Measurements from ENCODE around the gene CD248. TPM values are rescaled to one million over a fixed set of nuclear protein-coding genes. Genes with fewer than 3 reads are reported as not detected.
"Not testable (repeated sequence)": the region's sequence is repeated elsewhere in the genome, so short reads cannot be mapped to it uniquely, and the experiment has no call there.

The CD248 gene
- total RNA-seq, 2 experiments from 2014 or later, result 3.3 to 3.4 TPM

DNA sequence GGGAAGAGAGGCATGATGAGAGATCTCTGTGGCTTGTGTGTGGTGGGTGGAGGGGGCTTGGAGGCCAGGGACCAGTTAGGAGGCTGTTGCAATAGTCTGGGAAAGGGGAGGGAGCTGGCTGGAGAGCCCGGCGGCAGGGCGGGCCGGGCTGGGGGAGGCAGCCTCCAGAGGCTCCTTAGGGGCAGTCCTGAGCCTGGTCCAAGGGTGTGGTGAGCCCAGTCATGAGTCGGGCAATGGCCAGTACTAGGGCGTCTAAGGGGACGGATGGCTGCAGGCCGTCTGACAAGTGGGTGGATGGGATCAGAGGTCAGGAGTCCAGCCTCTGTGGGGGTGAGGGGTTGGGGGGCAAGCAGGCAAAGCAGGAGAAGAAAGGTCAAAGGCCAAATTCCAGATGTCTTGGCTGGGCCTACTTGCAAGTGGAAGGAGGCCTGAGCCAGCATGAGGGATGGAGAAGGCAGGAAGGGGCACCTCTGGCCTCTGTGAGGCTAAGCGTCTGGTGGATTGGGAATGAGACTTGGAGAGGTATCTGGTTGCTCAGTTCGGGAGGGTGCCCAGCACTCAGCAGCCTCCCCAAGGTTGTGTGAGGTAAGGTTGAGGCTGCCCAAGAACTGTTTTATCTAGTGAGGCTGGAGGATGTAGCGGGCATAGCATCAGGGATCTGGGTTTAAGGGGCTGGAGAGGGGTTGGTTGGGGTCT lies 6.0 kb upstream of the CD248 start:
- Mint-ChIP-seq H3K9me3 (no peaks in the 10 kb centered on the region), H3K27ac (peak overlapping the region; percentile 3), H3K36me3 (ENCODE audit: low read depth) (no peaks in the 10 kb centered on the region), H3K27me3 (no peaks in the 10 kb centered on the region), H3K4me3 (no peak overlapping the region), H3K4me1 (ENCODE audit: low read depth) (peaks cover 70% of the 10 kb centered on the region)
- H3K27ac ChIP-seq (ENCODE audit: low read depth in 1 of 2, low read length in 2 of 2), result no peak overlapping the region
- no peak for DNase-seq
- no peak for ATAC-seq (ENCODE audit: poor library complexity)
- intact Hi-C loops (cut with DNase I, micrococcal nuclease), result no loop called here
- peaks cover 49% of the 10 kb centered on the region for H3K4me1 ChIP-seq (ENCODE audit: insufficient read depth, low read length)
- H3K4me3 ChIP-seq (ENCODE audit: low read length), result no peak overlapping the region
- H3K27me3 ChIP-seq (ENCODE audit: control insufficient read depth in 1 of 2, insufficient read depth in 2 of 2, low read length in 2 of 2), result no peaks in the 10 kb centered on the region
- TF ChIP-seq, protein P1, sequence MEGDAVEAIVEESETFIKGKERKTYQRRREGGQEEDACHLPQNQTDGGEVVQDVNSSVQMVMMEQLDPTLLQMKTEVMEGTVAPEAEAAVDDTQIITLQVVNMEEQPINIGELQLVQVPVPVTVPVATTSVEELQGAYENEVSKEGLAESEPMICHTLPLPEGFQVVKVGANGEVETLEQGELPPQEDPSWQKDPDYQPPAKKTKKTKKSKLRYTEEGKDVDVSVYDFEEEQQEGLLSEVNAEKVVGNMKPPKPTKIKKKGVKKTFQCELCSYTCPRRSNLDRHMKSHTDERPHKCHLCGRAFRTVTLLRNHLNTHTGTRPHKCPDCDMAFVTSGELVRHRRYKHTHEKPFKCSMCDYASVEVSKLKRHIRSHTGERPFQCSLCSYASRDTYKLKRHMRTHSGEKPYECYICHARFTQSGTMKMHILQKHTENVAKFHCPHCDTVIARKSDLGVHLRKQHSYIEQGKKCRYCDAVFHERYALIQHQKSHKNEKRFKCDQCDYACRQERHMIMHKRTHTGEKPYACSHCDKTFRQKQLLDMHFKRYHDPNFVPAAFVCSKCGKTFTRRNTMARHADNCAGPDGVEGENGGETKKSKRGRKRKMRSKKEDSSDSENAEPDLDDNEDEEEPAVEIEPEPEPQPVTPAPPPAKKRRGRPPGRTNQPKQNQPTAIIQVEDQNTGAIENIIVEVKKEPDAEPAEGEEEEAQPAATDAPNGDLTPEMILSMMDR (IDR thresholded peaks at IDR 0.05), result no peak
- no peaks in the 10 kb centered on the region for H3K9me3 ChIP-seq (ENCODE audit: control insufficient read depth in 1 of 2, insufficient read depth in 1 of 2, low read length in 2 of 2)
- POLR2A ChIA-PET, result no interaction called here
- CTCF ChIA-PET, result interaction anchor here (1.4 kb wide), 1 partner anchor 10 kb away, joined by 3 read pairs; no protein-coding TSS in a partner anchor
- H3K36me3 ChIP-seq (ENCODE audit: insufficient read depth, low read length), result no peaks in the 10 kb centered on the region

DNA sequence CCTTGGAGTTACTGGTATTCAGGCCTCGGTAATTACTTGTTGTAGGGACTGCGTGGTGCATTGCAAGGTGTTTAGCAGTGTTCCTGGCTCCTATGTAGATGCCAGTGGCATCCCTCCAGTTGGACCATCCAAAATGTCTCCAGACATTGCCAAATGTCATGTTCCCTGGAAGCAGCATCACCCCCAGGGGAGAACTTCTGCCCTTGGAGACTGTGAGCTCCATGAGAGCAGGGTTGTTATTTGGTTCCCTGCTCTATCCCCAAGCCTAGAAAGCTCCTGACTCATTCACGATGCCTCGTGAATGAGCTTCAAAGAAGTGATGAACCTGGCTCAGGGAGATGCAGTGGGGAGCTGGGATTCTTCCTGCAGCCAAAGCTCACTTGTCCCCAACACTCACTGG lies 4.8 kb upstream of the CD248 start:
- CTCF ChIA-PET, result interaction anchor here (1.0 to 1.4 kb wide), 2 partner anchors 9 to 10 kb away, joined by 3 to 4 read pairs; no protein-coding TSS in a partner anchor
- Histone ChIP-seq H3K27ac (ENCODE audit: low read depth in 1 of 2, low read length in 2 of 2) (no peak overlapping the region), H3K4me1 (ENCODE audit: insufficient read depth, low read length) (peaks cover 44% of the 10 kb centered on the region)

DNA sequence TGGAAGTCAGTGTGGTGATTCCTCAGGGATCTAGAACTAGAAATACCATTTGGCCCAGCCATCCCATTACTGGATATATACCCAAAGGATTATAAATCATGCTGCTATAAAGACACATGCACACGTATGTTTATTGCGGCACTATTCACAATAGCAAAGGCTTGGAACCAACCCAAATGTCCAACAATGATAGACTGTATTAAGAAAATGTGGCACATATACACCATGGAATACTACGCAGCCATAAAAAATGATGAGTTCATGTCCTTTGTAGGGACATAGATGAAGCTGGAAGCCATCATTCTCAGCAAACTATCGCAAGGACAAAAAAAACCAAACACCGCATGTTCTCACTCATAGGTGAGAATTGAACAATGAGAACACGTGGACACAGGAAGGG lies 3.9 kb upstream of the CD248 start:
- H3K27me3 ChIP-seq (ENCODE audit: control insufficient read depth in 1 of 2, insufficient read depth in 2 of 2, low read length in 2 of 2); H3K4me3 ChIP-seq (ENCODE audit: low read length); DNase-seq; H3K9me3 Mint-ChIP-seq; ATAC-seq (ENCODE audit: poor library complexity); H3K27ac Mint-ChIP-seq; CTCF ChIA-PET; H3K27ac ChIP-seq (ENCODE audit: low read depth in 1 of 2, low read length in 2 of 2); H3K36me3 ChIP-seq (ENCODE audit: insufficient read depth, low read length); H3K4me3 Mint-ChIP-seq; H3K36me3 Mint-ChIP-seq (ENCODE audit: low read depth); POLR2A ChIA-PET; intact Hi-C loops (cut with DNase I, micrococcal nuclease); H3K9me3 ChIP-seq (ENCODE audit: control insufficient read depth in 1 of 2, insufficient read depth in 1 of 2, low read length in 2 of 2); H3K27me3 Mint-ChIP-seq: not testable (repeated sequence)
- H3K4me1 ChIP-seq (ENCODE audit: insufficient read depth, low read length), result peaks cover 42% of the 10 kb centered on the region
- H3K4me1 Mint-ChIP-seq (ENCODE audit: low read depth), result peaks cover 65% of the 10 kb centered on the region

More for the DNA sequence above, 4.8 kb upstream of the CD248 start:
- Histone ChIP-seq H3K27me3 (ENCODE audit: control insufficient read depth in 1 of 2, insufficient read depth in 2 of 2, low read length in 2 of 2) (no peaks in the 10 kb centered on the region), H3K4me3 (ENCODE audit: low read length) (no peak overlapping the region), H3K36me3 (ENCODE audit: insufficient read depth, low read length) (no peaks in the 10 kb centered on the region), H3K9me3 (ENCODE audit: control insufficient read depth in 1 of 2, insufficient read depth in 1 of 2, low read length in 2 of 2) (no peaks in the 10 kb centered on the region)
- Mint-ChIP-seq H3K4me3 (no peak overlapping the region), H3K27ac (peak overlapping the region; percentile 33), H3K9me3 (no peaks in the 10 kb centered on the region), H3K27me3 (no peaks in the 10 kb centered on the region), H3K4me1 (ENCODE audit: low read depth) (peaks cover 67% of the 10 kb centered on the region), H3K36me3 (ENCODE audit: low read depth) (no peaks in the 10 kb centered on the region)
- intact Hi-C loops (cut with DNase I, micrococcal nuclease), result no loop called here
- TF ChIP-seq, protein P1 (IDR thresholded peaks at IDR 0.05), result no peak
- POLR2A ChIA-PET, result interaction anchor here (1.3 kb wide), 1 partner anchor 9 kb away, joined by 6 read pairs; no protein-coding TSS in a partner anchor
- ATAC-seq (ENCODE audit: poor library complexity) (no peak), DNase-seq (no peak)

DNA sequence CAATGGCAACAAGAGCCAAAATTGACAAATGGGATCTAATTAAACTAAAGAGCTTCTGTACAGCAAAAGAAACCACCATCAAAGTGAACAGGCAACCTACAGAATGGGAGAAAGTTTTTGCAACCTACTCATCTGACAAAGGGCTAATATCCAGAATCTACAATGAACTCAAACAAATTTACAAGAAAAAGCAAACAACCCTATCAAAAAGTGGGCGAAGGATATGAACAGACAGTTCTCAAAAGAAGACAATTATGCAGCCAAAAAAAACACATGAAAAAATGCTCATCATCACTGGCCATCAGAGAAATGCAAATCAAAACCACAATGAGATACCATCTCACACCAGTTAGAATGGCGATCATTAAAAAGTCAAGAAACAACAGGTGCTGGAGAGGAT lies 3.4 kb upstream of the CD248 start:
- H3K36me3 Mint-ChIP-seq (ENCODE audit: low read depth); intact Hi-C loops (cut with DNase I, micrococcal nuclease); H3K4me3 Mint-ChIP-seq; POLR2A ChIA-PET; H3K36me3 ChIP-seq (ENCODE audit: insufficient read depth, low read length); H3K4me3 ChIP-seq (ENCODE audit: low read length); H3K27ac ChIP-seq (ENCODE audit: low read depth in 1 of 2, low read length in 2 of 2); H3K9me3 Mint-ChIP-seq; H3K27me3 Mint-ChIP-seq; DNase-seq; ATAC-seq (ENCODE audit: poor library complexity); H3K27me3 ChIP-seq (ENCODE audit: control insufficient read depth in 1 of 2, insufficient read depth in 2 of 2, low read length in 2 of 2); H3K9me3 ChIP-seq (ENCODE audit: control insufficient read depth in 1 of 2, insufficient read depth in 1 of 2, low read length in 2 of 2): not testable (repeated sequence)
- H3K4me1 Mint-ChIP-seq (ENCODE audit: low read depth), result peaks cover 67% of the 10 kb centered on the region
- CTCF ChIA-PET, result interaction anchor here (1.3 kb wide), 1 partner anchor 38 kb away, joined by 3 read pairs; no protein-coding TSS in a partner anchor
- peaks cover 40% of the 10 kb centered on the region for H3K4me1 ChIP-seq (ENCODE audit: insufficient read depth, low read length)
- peak overlapping the region; percentile 42 for H3K27ac Mint-ChIP-seq

Data from CD4-positive, alpha-beta T cell (primary cell).